Gastroesophageal sphincter (tissue), 4 donors: ENCODE results near the gene SLC28A1. TPM values are rescaled to one million over a fixed set of nuclear protein-coding genes. Genes with fewer than 3 reads are reported as not detected.
"Not testable (repeated sequence)": the region's sequence is repeated elsewhere in the genome, so short reads cannot be mapped to it uniquely, and the experiment has no call there.

ENCODE experiments used
- ATAC-seq: fragments of 150-250 bp; one replicate; pipeline ENCODE4 v1.9.1; 2016; ENCODE audit warnings: mild to moderate bottlenecking, moderate library complexity
- H3K27ac ChIP-seq, 4 donors: fragments of 200-600 bp; sonication (generic) in 3 of 4; 1 replicate in 3 of 4; 2 replicates in 1 of 4; pipeline ENCODE4 v1.5.1; 2016 to 2019
- H3K27me3 ChIP-seq: fragments of 200-600 bp; sonication (generic); one replicate; pipeline ENCODE4 v1.5.1; 2019
- H3K36me3 ChIP-seq, 2 donors: fragments of 200-600 bp; sonication (generic); one replicate each; pipeline ENCODE4 v1.5.1; 2019; ENCODE audit warnings: control low read depth in 1 of 2
- H3K4me1 ChIP-seq, 3 donors: fragments of 200-600 bp; sonication (generic); 1 replicate in 2 of 3; 2 replicates in 1 of 3; pipeline ENCODE4 v1.5.1; 2016 to 2019; ENCODE audit warnings: control low read depth in 2 of 3
- H3K4me3 ChIP-seq, 2 donors: fragments of 200-600 bp; sonication (generic); one replicate each; pipeline ENCODE4 v1.5.1; 2019; ENCODE audit warnings: mild to moderate bottlenecking in 1 of 2, moderate library complexity in 1 of 2
- H3K9me3 ChIP-seq, 3 donors: fragments of 200-600 bp; sonication (generic); one replicate each; pipeline ENCODE4 v1.5.1; 2017 to 2019; ENCODE audit warnings: control low read depth in 2 of 3
- EP300 ChIP-seq: sonication (generic); formaldehyde crosslinking; IDR thresholded peaks from one replicate; pipeline ENCODE4 v1.6.1; 2017; ENCODE audit warnings: antibody characterized with exemption, mild to moderate bottlenecking
- POLR2A ChIP-seq, 2 donors: fragments of 450-650 bp; IDR thresholded peaks; one replicate each; pipeline ENCODE4 v1.6.1; 2017; ENCODE audit warnings: antibody characterized with exemption in 2 of 2, mild to moderate bottlenecking in 2 of 2, moderate library complexity in 1 of 2
- POLR2AphosphoS5 ChIP-seq: sonication (generic); formaldehyde crosslinking; IDR thresholded peaks from one replicate; pipeline ENCODE4 v1.6.1; 2017; ENCODE audit warnings: antibody characterized with exemption
- WGBS, 2 donors: methylation state at CpG; one replicate each; pipeline ENCODE4 v1.1.5; 2018; ENCODE audit warnings: low coverage in 1 of 2; 5-methylcytosine and 5-hydroxymethylcytosine counted together
- total RNA-seq, 4 donors: library from RNA; depleted of rRNA; stranded (reverse); fragments of >200 nt; gene quantifications; one replicate each; pipeline ENCODE4 v1.1.0, GENCODE V29; 2016
- TF ChIP-seq, protein P1 (sequence below), 4 experiments: fragments of 200-600 bp in 2 of 4; fragments of 450-650 bp in 2 of 4; sonication (generic) in 1 of 4; IDR thresholded peaks; one replicate each; pipeline ENCODE4 v1.5.1; 2017 to 2019; ENCODE audit warnings: antibody characterized with exemption in 4 of 4, mild to moderate bottlenecking in 2 of 4, moderate library complexity in 2 of 4

SLC28A1 gene
- total RNA-seq, 4 donors from 2014 or later: not detected

DNA sequence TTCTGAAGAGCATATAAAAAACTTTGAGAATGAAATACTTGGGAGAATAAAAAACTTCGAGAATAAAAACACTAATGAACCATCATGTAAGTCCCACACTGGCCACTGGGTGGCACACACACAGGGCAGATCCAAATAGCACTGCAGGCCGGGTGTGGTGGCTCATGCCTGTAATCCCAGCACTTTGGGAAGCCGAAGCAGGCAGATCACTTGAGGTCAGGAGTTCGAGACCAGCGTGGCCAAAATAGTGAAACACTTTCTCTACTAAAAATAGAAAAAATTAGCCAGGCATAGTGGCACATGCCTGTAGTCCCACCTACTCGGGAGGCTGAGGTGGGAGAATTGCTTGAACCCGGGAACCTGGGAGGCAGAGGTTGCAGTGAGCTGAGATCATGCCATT lies 38.8 kb upstream of the SLC28A1 start:
- H3K4me3 ChIP-seq, H3K9me3 ChIP-seq, H3K27me3 ChIP-seq, H3K36me3 ChIP-seq: not testable (repeated sequence)
- 54 to 61% methylated on average over 6 to 7 of the region's 7 CpGs for WGBS, 2 donors
- ATAC-seq: peak; percentile 42
- TF ChIP-seq, protein P1, sequence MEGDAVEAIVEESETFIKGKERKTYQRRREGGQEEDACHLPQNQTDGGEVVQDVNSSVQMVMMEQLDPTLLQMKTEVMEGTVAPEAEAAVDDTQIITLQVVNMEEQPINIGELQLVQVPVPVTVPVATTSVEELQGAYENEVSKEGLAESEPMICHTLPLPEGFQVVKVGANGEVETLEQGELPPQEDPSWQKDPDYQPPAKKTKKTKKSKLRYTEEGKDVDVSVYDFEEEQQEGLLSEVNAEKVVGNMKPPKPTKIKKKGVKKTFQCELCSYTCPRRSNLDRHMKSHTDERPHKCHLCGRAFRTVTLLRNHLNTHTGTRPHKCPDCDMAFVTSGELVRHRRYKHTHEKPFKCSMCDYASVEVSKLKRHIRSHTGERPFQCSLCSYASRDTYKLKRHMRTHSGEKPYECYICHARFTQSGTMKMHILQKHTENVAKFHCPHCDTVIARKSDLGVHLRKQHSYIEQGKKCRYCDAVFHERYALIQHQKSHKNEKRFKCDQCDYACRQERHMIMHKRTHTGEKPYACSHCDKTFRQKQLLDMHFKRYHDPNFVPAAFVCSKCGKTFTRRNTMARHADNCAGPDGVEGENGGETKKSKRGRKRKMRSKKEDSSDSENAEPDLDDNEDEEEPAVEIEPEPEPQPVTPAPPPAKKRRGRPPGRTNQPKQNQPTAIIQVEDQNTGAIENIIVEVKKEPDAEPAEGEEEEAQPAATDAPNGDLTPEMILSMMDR (IDR thresholded peaks at IDR 0.05): peak in 3 of 4 experiments; percentile 68 to 77 (median 70)
- H3K4me1 ChIP-seq: peaks cover 2 to 33% (median 7%) of the 10 kb centered on the region in 3 donors
- H3K27ac ChIP-seq: peak overlapping the region in 2 of 4 donors; percentile 79 to 87

DNA sequence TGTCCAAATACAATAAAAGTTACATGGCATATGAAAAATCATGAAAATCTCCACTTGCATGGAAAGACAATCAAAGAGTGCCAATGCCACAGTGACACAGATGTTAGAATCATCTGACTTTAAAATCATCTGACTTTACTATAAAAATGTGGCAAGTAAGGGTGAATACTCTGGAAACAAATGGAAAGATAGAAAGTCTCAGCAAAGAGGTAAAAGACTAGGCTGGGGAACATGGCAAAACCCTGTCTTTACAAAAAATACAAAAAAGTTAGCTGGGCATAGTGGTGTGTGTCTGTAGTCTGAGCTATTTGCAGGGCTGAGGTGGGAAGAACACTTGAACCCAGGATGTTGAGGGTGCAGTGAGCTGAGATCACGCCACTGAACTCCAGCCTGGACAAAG lies 38.2 kb upstream of the SLC28A1 start:
- Histone ChIP-seq H3K4me3 (no peak overlapping the region), H3K9me3 (peaks cover 0 to 9% (median 0%) of the 10 kb centered on the region in 3 donors), H3K27ac (no peak overlapping the region), H3K36me3 (no peaks in the 10 kb centered on the region), H3K27me3 (no peaks in the 10 kb centered on the region), H3K4me1 (peaks cover under 1 to 27% (median 2%) of the 10 kb centered on the region in 3 donors)
- ATAC-seq: no peak
- WGBS, 2 donors: 100% methylated on average over 1 of the region's 1 CpG
- TF ChIP-seq, protein P1 (IDR thresholded peaks at IDR 0.05): no peak
- TF ChIP-seq POLR2A (IDR thresholded peaks at IDR 0.05) (no peak), POLR2AphosphoS5 (no peak), EP300 (no peak)

DNA sequence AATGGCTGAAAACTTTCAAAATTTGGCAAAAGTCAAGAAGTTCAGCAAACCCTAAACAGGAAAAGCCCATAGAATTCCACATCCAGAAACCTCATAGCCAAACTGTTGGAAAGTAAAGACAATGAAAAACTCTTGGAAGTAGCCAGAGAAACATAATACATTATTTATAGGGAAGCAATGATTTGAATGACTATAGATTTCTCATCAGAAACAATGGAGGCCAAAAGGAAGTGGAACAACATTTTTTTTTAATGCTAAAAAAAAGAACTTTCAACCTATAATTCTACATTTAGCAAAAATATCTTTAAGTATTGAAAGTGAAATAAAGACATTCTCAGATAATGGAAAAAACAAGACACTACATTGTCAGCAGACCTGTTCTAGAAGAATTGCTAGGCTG lies 37.1 kb upstream of the SLC28A1 start:
- no peak overlapping the region for H3K4me3 ChIP-seq
- no peak overlapping the region for H3K27ac ChIP-seq
- TF ChIP-seq EP300 (no peak), POLR2AphosphoS5 (no peak), POLR2A (IDR thresholded peaks at IDR 0.05) (no peak)
- TF ChIP-seq, protein P1 (IDR thresholded peaks at IDR 0.05): no peak
- ATAC-seq: no peak
- no peaks in the 10 kb centered on the region for H3K27me3 ChIP-seq
- peaks cover 0 to 16% (median 0%) of the 10 kb centered on the region in 3 donors for H3K4me1 ChIP-seq
- no peaks in the 10 kb centered on the region for H3K36me3 ChIP-seq
- peaks cover 0 to 9% (median 0%) of the 10 kb centered on the region in 3 donors for H3K9me3 ChIP-seq

DNA sequence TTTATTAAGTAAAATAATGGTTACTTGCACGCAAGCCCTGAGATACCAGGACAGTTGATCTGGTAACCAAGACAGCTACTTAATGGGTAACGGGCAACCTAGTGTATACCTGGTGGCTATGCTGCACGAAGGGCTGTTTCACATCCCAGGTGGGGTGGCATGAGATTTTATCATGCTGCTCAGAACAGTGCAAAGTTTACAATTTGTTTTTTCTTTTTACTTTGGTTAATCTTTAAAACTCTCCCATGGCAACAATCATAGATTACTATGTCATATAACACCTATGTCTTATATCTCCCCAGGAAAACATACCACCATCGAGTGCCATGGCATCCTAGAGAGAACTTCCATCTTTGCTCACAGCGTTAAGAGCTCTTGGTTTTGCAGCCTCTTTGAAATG lies 32.2 kb upstream of the SLC28A1 start:
- Histone ChIP-seq H3K9me3 (peaks cover 0 to 6% (median 0%) of the 10 kb centered on the region in 3 donors), H3K36me3 (peaks cover 0 to 18% of the 10 kb centered on the region in 2 donors), H3K4me3 (no peak overlapping the region), H3K27ac (no peak overlapping the region), H3K27me3 (no peaks in the 10 kb centered on the region), H3K4me1 (no peaks in the 10 kb centered on the region)
- ATAC-seq: no peak
- 76 to 93% methylated on average over 4 to 5 of the region's 5 CpGs for WGBS, 2 donors
- TF ChIP-seq, protein P1 (IDR thresholded peaks at IDR 0.05): no peak
- no peak for TF ChIP-seq EP300
- no peak for TF ChIP-seq POLR2A (IDR thresholded peaks at IDR 0.05)
- no peak for TF ChIP-seq POLR2AphosphoS5

DNA sequence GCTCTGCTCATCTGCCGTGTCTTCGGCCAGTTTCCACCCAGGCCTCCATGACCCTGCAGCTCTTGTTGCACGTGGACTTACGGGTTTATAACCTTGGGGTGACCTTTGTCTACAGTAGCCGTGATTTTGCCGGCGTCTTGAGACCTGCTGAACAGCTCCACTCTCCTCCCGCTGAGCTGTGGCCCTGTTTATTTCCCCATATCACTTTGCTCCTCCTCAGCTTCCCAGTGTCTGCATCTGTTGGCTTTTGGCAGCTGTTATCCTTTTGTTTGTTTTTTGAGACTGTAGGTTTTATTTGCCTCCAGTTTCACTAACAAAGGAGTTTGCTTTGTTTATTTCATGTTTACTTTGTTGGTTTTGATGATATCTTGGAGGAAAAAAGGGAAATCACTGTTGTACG lies 29.3 kb upstream of the SLC28A1 start:
- H3K4me3 ChIP-seq: no peak overlapping the region
- 85% methylated on average over 9 of the region's 9 CpGs; no CpG with 5 or more reads in 1 of the 2 donors for WGBS, 2 donors

More for the DNA sequence above, 29.3 kb upstream of the SLC28A1 start:
- Histone ChIP-seq H3K27ac (no peak overlapping the region), H3K36me3 (peaks cover 0 to 47% of the 10 kb centered on the region in 2 donors), H3K9me3 (no peaks in the 10 kb centered on the region), H3K27me3 (no peaks in the 10 kb centered on the region), H3K4me1 (no peaks in the 10 kb centered on the region)
- ATAC-seq: no peak
- TF ChIP-seq POLR2AphosphoS5 (no peak), POLR2A (IDR thresholded peaks at IDR 0.05) (no peak), EP300 (no peak)
- TF ChIP-seq, protein P1 (IDR thresholded peaks at IDR 0.05): no peak
